Right lobe of liver (tissue), 4 donors: ENCODE results near the gene TEDC2.

Experiments used
- POLR2A ChIP-seq: fragments of 450-650 bp; IDR thresholded peaks from one replicate; pipeline ENCODE4 v1.6.1; 2017; ENCODE audit warnings: antibody characterized with exemption, mild to moderate bottlenecking
- TF ChIP-seq, protein P1 (sequence below), 4 donors: fragments of 200-600 bp in 3 of 4; fragments of 450-650 bp in 1 of 4; IDR thresholded peaks; one replicate each; pipeline versions ENCODE4 v1.5.1 to v1.8.0; 2016 to 2022; ENCODE audit warnings: antibody characterized with exemption in 4 of 4, mild to moderate bottlenecking in 2 of 4
- donor health status: DM: no; HTN: no; CAD: no.
- donor health status: DM: no; HTN: no; CAD: no.
- donor health status: DM: no; HTN: yes; CAD: no.

DNA sequence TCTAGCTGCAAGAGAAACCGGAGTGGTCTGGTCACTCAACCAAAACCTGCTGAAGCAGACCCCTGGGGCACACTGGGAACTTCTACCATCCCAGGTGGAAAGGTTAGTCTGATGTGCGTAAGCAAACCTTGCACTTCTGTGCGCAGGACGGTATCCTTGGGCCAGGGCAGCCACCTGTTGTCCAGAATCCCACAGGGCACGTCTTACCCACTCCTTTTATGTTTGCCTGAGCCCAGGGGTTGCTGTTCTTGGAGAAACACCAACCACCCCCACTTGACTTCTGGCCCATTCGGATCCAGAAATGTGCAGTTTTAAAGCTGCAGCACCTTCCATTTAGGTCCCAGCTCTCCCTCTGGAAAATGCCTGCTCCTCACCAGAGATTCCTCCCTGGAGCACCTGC is 33.7 kb downstream of the TEDC2 start:
- TF ChIP-seq, protein P1, sequence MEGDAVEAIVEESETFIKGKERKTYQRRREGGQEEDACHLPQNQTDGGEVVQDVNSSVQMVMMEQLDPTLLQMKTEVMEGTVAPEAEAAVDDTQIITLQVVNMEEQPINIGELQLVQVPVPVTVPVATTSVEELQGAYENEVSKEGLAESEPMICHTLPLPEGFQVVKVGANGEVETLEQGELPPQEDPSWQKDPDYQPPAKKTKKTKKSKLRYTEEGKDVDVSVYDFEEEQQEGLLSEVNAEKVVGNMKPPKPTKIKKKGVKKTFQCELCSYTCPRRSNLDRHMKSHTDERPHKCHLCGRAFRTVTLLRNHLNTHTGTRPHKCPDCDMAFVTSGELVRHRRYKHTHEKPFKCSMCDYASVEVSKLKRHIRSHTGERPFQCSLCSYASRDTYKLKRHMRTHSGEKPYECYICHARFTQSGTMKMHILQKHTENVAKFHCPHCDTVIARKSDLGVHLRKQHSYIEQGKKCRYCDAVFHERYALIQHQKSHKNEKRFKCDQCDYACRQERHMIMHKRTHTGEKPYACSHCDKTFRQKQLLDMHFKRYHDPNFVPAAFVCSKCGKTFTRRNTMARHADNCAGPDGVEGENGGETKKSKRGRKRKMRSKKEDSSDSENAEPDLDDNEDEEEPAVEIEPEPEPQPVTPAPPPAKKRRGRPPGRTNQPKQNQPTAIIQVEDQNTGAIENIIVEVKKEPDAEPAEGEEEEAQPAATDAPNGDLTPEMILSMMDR (IDR thresholded peaks at IDR 0.05): no peak
- TF ChIP-seq POLR2A: no peak
